PC-3 (cell line): Measurements from ENCODE around the gene NIPBL. TPM values are rescaled to one million over a fixed set of nuclear protein-coding genes. Genes with fewer than 3 reads are reported as not detected.
A peak's percentile ranks its signal among the peaks of the same experiment; 100 is the strongest.

Experiments used
- ATAC-seq: fragments of 200-7000 bp; cut with Tn5 transposase; 2 replicates; pipeline ENCODE4 v1.9.1; 2020; ENCODE audit warnings: mild to moderate bottlenecking, moderate library complexity
- BruUV-seq: library from RNA; stranded (reverse); fragments of 400-500 nt; replicated peaks from 2 replicates; lab custom pipeline; 2021; lab: Mats Ljungman, UMichigan
- CTCF ChIA-PET: fragments of 300-600 bp; sonication (Branson Sonifier 250); formaldehyde crosslinking; loops from one replicate; lab custom pipeline; 2022; ENCODE audit warnings: antibody characterized with exemption; lab: Charles Lee
- POLR2A ChIA-PET: fragments of 300-600 bp; sonication (Branson Sonifier 250); formaldehyde crosslinking; loops from one replicate; lab custom pipeline; 2022; ENCODE audit warnings: antibody characterized with exemption; ENCODE audit not compliant: unreplicated experiment; lab: Charles Lee
- DNase-seq: peaks from one replicate; pipeline ENCODE4 v3.0.0-alpha.2; 2015
- H2AFZ ChIP-seq: fragments of 300-600 bp; sonication (generic); 2 replicates; pipeline ENCODE4 v1.6.0; 2016; ENCODE audit warnings: antibody characterized with exemption, low read length
- H3F3A ChIP-seq: fragments of 300-600 bp; sonication (generic); one replicate; pipeline ENCODE4 v1.6.0; 2017; ENCODE audit warnings: antibody characterized with exemption, low read length, control low read depth, mild to moderate bottlenecking; ENCODE audit not compliant: unreplicated experiment
- H3K27ac ChIP-seq: fragments of 300-600 bp; sonication (generic); 2 replicates; pipeline ENCODE4 v1.5.1; 2016; ENCODE audit warnings: mild to moderate bottlenecking, low read length
- H3K27me3 ChIP-seq: fragments of 300-600 bp; sonication (generic); 2 replicates; pipeline ENCODE4 v1.6.1; 2016; ENCODE audit warnings: low read length, mixed read lengths
- H3K36me3 ChIP-seq: fragments of 300-600 bp; sonication (generic); 2 replicates; pipeline ENCODE4 v1.6.1; 2016; ENCODE audit warnings: low read depth, mixed run types, low read length, mixed read lengths
- H3K4me1 ChIP-seq: fragments of 300-600 bp; sonication (generic); 2 replicates; pipeline ENCODE4 v1.5.1; 2016; ENCODE audit warnings: low read length; ENCODE audit not compliant: insufficient read depth
- H3K4me2 ChIP-seq: fragments of 300-600 bp; sonication (generic); 2 replicates; pipeline ENCODE4 v1.6.0; 2016; ENCODE audit warnings: low read length
- H3K4me3 ChIP-seq: fragments of 300-600 bp; sonication (generic); 2 replicates; pipeline ENCODE4 v1.5.1; 2016; ENCODE audit warnings: mild to moderate bottlenecking, low read length, mixed read lengths
- H3K79me2 ChIP-seq: fragments of 300-600 bp; sonication (generic); 2 replicates; pipeline ENCODE4 v1.6.1; 2017; ENCODE audit warnings: low read length, mixed read lengths
- H3K9ac ChIP-seq: fragments of 300-600 bp; sonication (generic); 2 replicates; pipeline ENCODE4 v1.6.0; 2016; ENCODE audit warnings: mild to moderate bottlenecking, low read length
- H3K9me2 ChIP-seq: fragments of 300-600 bp; sonication (generic); replicated peaks from 2 replicates; pipeline ENCODE4 v1.6.1; 2016; ENCODE audit warnings: mixed run types, low read length, mixed read lengths
- H3K9me3 ChIP-seq: fragments of 300-600 bp; sonication (generic); 2 replicates; pipeline ENCODE4 v1.6.1; 2016; ENCODE audit warnings: low read length, mixed read lengths
- H4K20me1 ChIP-seq: fragments of 300-600 bp; sonication (generic); 2 replicates; pipeline ENCODE4 v1.6.1; 2016; ENCODE audit warnings: low read length, mixed read lengths
- CTCF ChIP-seq: fragments of 300-600 bp; sonication (generic); conservative IDR thresholded peaks from 2 replicates; pipeline ENCODE4 v1.5.1; 2017; ENCODE audit warnings: antibody characterized with exemption, low read depth, mild to moderate bottlenecking, low read length
- EZH2 ChIP-seq: fragments of 300-600 bp; sonication (generic); IDR thresholded peaks from one replicate; pipeline ENCODE4 v1.6.1; 2017; ENCODE audit warnings: antibody characterized with exemption, mild to moderate bottlenecking, low read length; ENCODE audit not compliant: unreplicated experiment
- EZH2phosphoT487 ChIP-seq: fragments of 300-600 bp; sonication (generic); IDR thresholded peaks from 2 replicates; pipeline ENCODE4 v1.6.1; 2018; ENCODE audit warnings: mild to moderate bottlenecking, antibody characterized with exemption, low read length, borderline replicate concordance
- intact Hi-C: fragments of 100-400 bp; cut with micrococcal nuclease; formaldehyde crosslinking; loops from 2 replicates; pipeline ENCODE4 v1.9.0; 2023
- total RNA-seq: library from RNA; depleted of rRNA; stranded (reverse); fragments of >200 nt; gene quantifications from 2 replicates; pipeline ENCODE4 v1.2.3, GENCODE V29; 2014

The NIPBL gene
- total RNA-seq, 1 experiment from 2014 or later = 16.8 TPM

- H3F3A ChIP-seq = no peaks in the 10 kb centered on the region
- no peaks in the 10 kb centered on the region for H4K20me1 ChIP-seq
- no peaks in the 10 kb centered on the region for H3K79me2 ChIP-seq
- H3K9ac ChIP-seq = no peak overlapping the region
- H3K27me3 ChIP-seq = no peaks in the 10 kb centered on the region
- H3K4me3 ChIP-seq = no peak overlapping the region
- intact Hi-C loops = no loop called here
- TF ChIP-seq CTCF (no peak), EZH2 (no peak), EZH2phosphoT487 (no peak)
- peaks cover 10% of the 10 kb centered on the region; the same call in 1 of the 2 replicates for H3K36me3 ChIP-seq
- H2AFZ ChIP-seq = no peak overlapping the region
- H3K4me2 ChIP-seq = no peak overlapping the region
- ChIA-PET POLR2A (no interaction called here), CTCF (no interaction called here)
- DNase-seq (no peak), ATAC-seq (no peak)
- no peaks in the 10 kb centered on the region for H3K9me3 ChIP-seq
- no peaks in the 10 kb centered on the region for H3K4me1 ChIP-seq
- H3K9me2 ChIP-seq = no peaks in the 10 kb centered on the region
- BruUV-seq = no TSS peak
- H3K27ac ChIP-seq = no peak overlapping the region
Observed at GRCh38 chr5:37047947-37048346, 171.4 kb downstream of the NIPBL start.

- H3K4me3 ChIP-seq = no peak overlapping the region
- DNase-seq (no peak), ATAC-seq (no peak)
- no peak overlapping the region for H3K27ac ChIP-seq
- no peaks in the 10 kb centered on the region for H3K79me2 ChIP-seq
- no peak overlapping the region for H3K4me2 ChIP-seq
- no peak overlapping the region for H2AFZ ChIP-seq
- H3K27me3 ChIP-seq = no peaks in the 10 kb centered on the region
- H4K20me1 ChIP-seq = no peaks in the 10 kb centered on the region
- TF ChIP-seq EZH2phosphoT487 = no peak
- TF ChIP-seq CTCF = no peak
- TF ChIP-seq EZH2 = no peak
- intact Hi-C loops = no loop called here
- no peaks in the 10 kb centered on the region for H3K9me3 ChIP-seq
- no peak overlapping the region for H3K9ac ChIP-seq
- H3K36me3 ChIP-seq = peaks cover 9% of the 10 kb centered on the region; the same call in 1 of the 2 replicates
- ChIA-PET CTCF (no interaction called here), POLR2A (no interaction called here)
- no peaks in the 10 kb centered on the region for H3K4me1 ChIP-seq
- BruUV-seq = no TSS peak
- no peaks in the 10 kb centered on the region for H3F3A ChIP-seq
- no peaks in the 10 kb centered on the region for H3K9me2 ChIP-seq
Observed at GRCh38 chr5:37054391-37054790, 177.8 kb downstream of the NIPBL start.

GRCh38 chr5:37055383-37055990, 178.9 kb downstream of the NIPBL start:
- intact Hi-C loops = no loop called here
- H3F3A ChIP-seq = no peaks in the 10 kb centered on the region
- no peaks in the 10 kb centered on the region for H3K79me2 ChIP-seq
- no peaks in the 10 kb centered on the region for H3K9me2 ChIP-seq
- H3K9me3 ChIP-seq = no peaks in the 10 kb centered on the region
- no peak overlapping the region for H3K9ac ChIP-seq
- peaks cover 9% of the 10 kb centered on the region; the same call in 1 of the 2 replicates for H3K36me3 ChIP-seq
- no peak for TF ChIP-seq EZH2
- no peak for TF ChIP-seq CTCF
- TF ChIP-seq EZH2phosphoT487 = no peak
- POLR2A ChIA-PET = no interaction called here
- ATAC-seq = peak; percentile 35; the same call in 1 of the 2 replicates
- CTCF ChIA-PET = no interaction called here
- DNase-seq = peak; percentile 31
- no peak overlapping the region for H2AFZ ChIP-seq
- no peaks in the 10 kb centered on the region for H3K4me1 ChIP-seq
- H4K20me1 ChIP-seq = no peaks in the 10 kb centered on the region
- no peaks in the 10 kb centered on the region for H3K27me3 ChIP-seq
- BruUV-seq = no TSS peak
- H3K27ac ChIP-seq = no peak overlapping the region
- no peak overlapping the region for H3K4me2 ChIP-seq
- no peak overlapping the region for H3K4me3 ChIP-seq
